OCI-LY3 (cell line): ENCODE data around the gene DTX3.

Experiments
- EZH2phosphoT487 ChIP-seq: fragments of 200-600 bp; shearing (Covaris generic); IDR thresholded peaks from 2 replicates; pipeline ENCODE4 v1.6.1; 2018; ENCODE audit warnings: antibody characterized with exemption, mixed run types, low read depth
- TF ChIP-seq, protein P1 (sequence below): fragments of 200-600, 300-600 bp; sonication (generic); IDR thresholded peaks from 2 replicates; pipeline ENCODE4 v1.5.1; 2014; ENCODE audit warnings: antibody characterized with exemption, low read length, low read depth

DNA sequence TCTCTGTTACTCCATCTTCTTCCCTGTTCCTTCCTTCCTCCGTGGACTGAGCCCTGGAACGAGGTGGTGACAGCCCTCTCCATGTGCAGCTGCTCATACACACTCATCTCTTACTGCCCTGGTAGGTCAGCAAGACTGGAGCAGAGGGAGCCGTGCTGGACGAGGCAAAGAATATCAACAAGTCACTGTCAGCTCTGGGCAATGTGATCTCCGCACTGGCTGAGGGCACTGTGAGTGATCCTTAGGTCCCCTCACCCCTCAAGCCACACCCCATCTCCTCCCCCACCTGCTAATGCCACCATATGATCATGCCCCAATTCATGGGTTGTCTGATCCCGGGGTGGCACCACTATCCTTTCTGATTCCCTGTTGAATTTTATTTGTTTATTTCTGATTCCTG lies 35.8 kb upstream of the DTX3 start:
- TF ChIP-seq, protein P1, sequence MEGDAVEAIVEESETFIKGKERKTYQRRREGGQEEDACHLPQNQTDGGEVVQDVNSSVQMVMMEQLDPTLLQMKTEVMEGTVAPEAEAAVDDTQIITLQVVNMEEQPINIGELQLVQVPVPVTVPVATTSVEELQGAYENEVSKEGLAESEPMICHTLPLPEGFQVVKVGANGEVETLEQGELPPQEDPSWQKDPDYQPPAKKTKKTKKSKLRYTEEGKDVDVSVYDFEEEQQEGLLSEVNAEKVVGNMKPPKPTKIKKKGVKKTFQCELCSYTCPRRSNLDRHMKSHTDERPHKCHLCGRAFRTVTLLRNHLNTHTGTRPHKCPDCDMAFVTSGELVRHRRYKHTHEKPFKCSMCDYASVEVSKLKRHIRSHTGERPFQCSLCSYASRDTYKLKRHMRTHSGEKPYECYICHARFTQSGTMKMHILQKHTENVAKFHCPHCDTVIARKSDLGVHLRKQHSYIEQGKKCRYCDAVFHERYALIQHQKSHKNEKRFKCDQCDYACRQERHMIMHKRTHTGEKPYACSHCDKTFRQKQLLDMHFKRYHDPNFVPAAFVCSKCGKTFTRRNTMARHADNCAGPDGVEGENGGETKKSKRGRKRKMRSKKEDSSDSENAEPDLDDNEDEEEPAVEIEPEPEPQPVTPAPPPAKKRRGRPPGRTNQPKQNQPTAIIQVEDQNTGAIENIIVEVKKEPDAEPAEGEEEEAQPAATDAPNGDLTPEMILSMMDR: no peak
- TF ChIP-seq EZH2phosphoT487: no peak
